ENCODE results near the gene RAPGEF2. TPM values are rescaled to one million over a fixed set of nuclear protein-coding genes. Genes with fewer than 3 reads are reported as not detected.

RAPGEF2 gene
- total RNA-seq, 1 experiment from 2014 or later: 29.8 TPM

- Histone ChIP-seq H3K27me3 (ENCODE audit: insufficient read depth, low read depth) (no peaks in the 10 kb centered on the region), H3K4me1 (replicated peaks; ENCODE audit: insufficient read depth) (no peaks in the 10 kb centered on the region), H3K9me2 (ENCODE audit: insufficient read depth) (no peaks in the 10 kb centered on the region), H3K9me3 (ENCODE audit: insufficient read depth, low read depth) (no peaks in the 10 kb centered on the region), H3K79me2 (ENCODE audit: low read depth) (peaks cover 53% of the 10 kb centered on the region), H3K27ac (no peak overlapping the region), H4K20me1 (ENCODE audit: insufficient read depth) (no peaks in the 10 kb centered on the region), H3F3A (ENCODE audit: insufficient read depth, low read depth) (no peaks in the 10 kb centered on the region), H3K4me3 (no peak overlapping the region), H3K36me3 (ENCODE audit: low read depth) (no peaks in the 10 kb centered on the region), H3K4me2 (no peak overlapping the region), H2AFZ (no peak overlapping the region)
- ChIA-PET POLR2A (ENCODE audit: unreplicated experiment) (interaction anchor here (0.6 kb wide), 1 partner anchor 82 kb away, joined by 3 read pairs; no protein-coding TSS in a partner anchor), CTCF (no interaction called here)
- no peak for DNase-seq
- TF ChIP-seq, protein P1, sequence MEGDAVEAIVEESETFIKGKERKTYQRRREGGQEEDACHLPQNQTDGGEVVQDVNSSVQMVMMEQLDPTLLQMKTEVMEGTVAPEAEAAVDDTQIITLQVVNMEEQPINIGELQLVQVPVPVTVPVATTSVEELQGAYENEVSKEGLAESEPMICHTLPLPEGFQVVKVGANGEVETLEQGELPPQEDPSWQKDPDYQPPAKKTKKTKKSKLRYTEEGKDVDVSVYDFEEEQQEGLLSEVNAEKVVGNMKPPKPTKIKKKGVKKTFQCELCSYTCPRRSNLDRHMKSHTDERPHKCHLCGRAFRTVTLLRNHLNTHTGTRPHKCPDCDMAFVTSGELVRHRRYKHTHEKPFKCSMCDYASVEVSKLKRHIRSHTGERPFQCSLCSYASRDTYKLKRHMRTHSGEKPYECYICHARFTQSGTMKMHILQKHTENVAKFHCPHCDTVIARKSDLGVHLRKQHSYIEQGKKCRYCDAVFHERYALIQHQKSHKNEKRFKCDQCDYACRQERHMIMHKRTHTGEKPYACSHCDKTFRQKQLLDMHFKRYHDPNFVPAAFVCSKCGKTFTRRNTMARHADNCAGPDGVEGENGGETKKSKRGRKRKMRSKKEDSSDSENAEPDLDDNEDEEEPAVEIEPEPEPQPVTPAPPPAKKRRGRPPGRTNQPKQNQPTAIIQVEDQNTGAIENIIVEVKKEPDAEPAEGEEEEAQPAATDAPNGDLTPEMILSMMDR (conservative IDR thresholded peaks at IDR 0.05): no peak
- TF ChIP-seq EZH2 (IDR thresholded peaks at IDR 0.05; ENCODE audit: low read depth): no peak
- intact Hi-C loops (cut with micrococcal nuclease; ENCODE audit: unreplicated experiment): loop anchor here (5.0 kb wide), 1 partner anchor 45 kb away; no protein-coding TSS in a partner anchor
- BruUV-seq (replicated peaks): no TSS peak
Observed at GRCh38 chr4:159117564-159117963, 14.7 kb downstream of the RAPGEF2 start.

DNA sequence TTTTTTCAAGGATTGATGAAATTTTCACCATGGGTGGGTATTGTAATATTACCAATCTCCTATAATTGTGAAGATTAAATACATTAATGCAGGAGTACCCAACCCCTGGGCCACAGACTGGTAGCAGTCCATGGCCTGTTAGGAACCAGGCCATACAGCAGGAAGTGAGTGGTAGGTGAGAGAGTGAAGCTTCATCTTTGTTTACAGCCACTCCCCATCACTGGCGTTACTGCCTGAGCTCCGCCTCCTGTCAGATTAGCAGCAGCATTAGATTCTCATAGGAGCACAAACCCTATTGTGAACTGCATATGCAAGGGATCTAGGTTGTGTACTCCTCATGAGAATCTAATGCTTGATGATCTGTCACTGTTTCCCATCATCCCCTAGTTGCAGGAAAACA lies 15.1 kb downstream of the RAPGEF2 start:
- Histone ChIP-seq H2AFZ (no peak overlapping the region), H3K4me2 (no peak overlapping the region), H3K4me1 (replicated peaks; ENCODE audit: insufficient read depth) (no peaks in the 10 kb centered on the region), H3F3A (ENCODE audit: insufficient read depth, low read depth) (no peaks in the 10 kb centered on the region), H3K27ac (no peak overlapping the region), H4K20me1 (ENCODE audit: insufficient read depth) (no peaks in the 10 kb centered on the region), H3K4me3 (no peak overlapping the region), H3K79me2 (ENCODE audit: low read depth) (peaks cover 53% of the 10 kb centered on the region), H3K9me2 (ENCODE audit: insufficient read depth) (no peaks in the 10 kb centered on the region), H3K27me3 (ENCODE audit: insufficient read depth, low read depth) (no peaks in the 10 kb centered on the region), H3K36me3 (ENCODE audit: low read depth) (no peaks in the 10 kb centered on the region), H3K9me3 (ENCODE audit: insufficient read depth, low read depth) (no peaks in the 10 kb centered on the region)
- no TSS peak for BruUV-seq (replicated peaks)
- CTCF ChIA-PET: no interaction called here
- POLR2A ChIA-PET (ENCODE audit: unreplicated experiment): interaction anchor here (0.6 kb wide), 1 partner anchor 81 kb away, joined by 3 read pairs; no protein-coding TSS in a partner anchor
- DNase-seq: no peak
- intact Hi-C loops (cut with micrococcal nuclease; ENCODE audit: unreplicated experiment): loop anchor here (5.0 kb wide), 1 partner anchor 44 kb away; no protein-coding TSS in a partner anchor
- TF ChIP-seq, protein P1 (conservative IDR thresholded peaks at IDR 0.05): no peak
- no peak for TF ChIP-seq EZH2 (IDR thresholded peaks at IDR 0.05; ENCODE audit: low read depth)

- ChIA-PET CTCF (no interaction called here), POLR2A (ENCODE audit: unreplicated experiment) (interaction anchor here (0.6 kb wide), 1 partner anchor 10 kb away, joined by 11 read pairs; no protein-coding TSS in a partner anchor)
- Histone ChIP-seq H3F3A (ENCODE audit: insufficient read depth, low read depth) (no peaks in the 10 kb centered on the region), H4K20me1 (ENCODE audit: insufficient read depth) (no peaks in the 10 kb centered on the region), H3K27ac (no peak overlapping the region), H3K4me1 (replicated peaks; ENCODE audit: insufficient read depth) (no peaks in the 10 kb centered on the region), H3K79me2 (ENCODE audit: low read depth) (peaks cover 67% of the 10 kb centered on the region), H3K27me3 (ENCODE audit: insufficient read depth, low read depth) (no peaks in the 10 kb centered on the region), H3K4me3 (no peak overlapping the region), H3K36me3 (ENCODE audit: low read depth) (no peaks in the 10 kb centered on the region), H3K9me2 (ENCODE audit: insufficient read depth) (no peaks in the 10 kb centered on the region), H3K9me3 (ENCODE audit: insufficient read depth, low read depth) (no peaks in the 10 kb centered on the region), H2AFZ (no peak overlapping the region), H3K4me2 (no peak overlapping the region)
- no peak for DNase-seq
- no TSS peak for BruUV-seq (replicated peaks)
- TF ChIP-seq, protein P1 (conservative IDR thresholded peaks at IDR 0.05): no peak
- TF ChIP-seq EZH2 (IDR thresholded peaks at IDR 0.05; ENCODE audit: low read depth): no peak
- intact Hi-C loops (cut with micrococcal nuclease; ENCODE audit: unreplicated experiment): no loop called here
Observed at GRCh38 chr4:159121371-159121770, 18.5 kb downstream of the RAPGEF2 start.

Data from PC-9 (cell line).